ENCODE data around the gene TIGD3. TPM values are rescaled to one million over a fixed set of nuclear protein-coding genes. Genes with fewer than 3 reads are reported as not detected.
A peak's percentile ranks its signal among the peaks of the same experiment; 100 is the strongest.

Gene TIGD3
- total RNA-seq, 1 experiment from 2014 or later, result 0.14 TPM

- intact Hi-C loops (cut with micrococcal nuclease), result no loop called here
Observed at GRCh38 chr11:65311170-65311678, 43.3 kb upstream of the TIGD3 start.

GRCh38 chr11:65314501-65315203 is 39.9 kb upstream of the TIGD3 start, which contains the start of gene CDC42EP2:
TSS of gene CDC42EP2 (plus strand) at chr11:65314866. CDS start at chr11:65320899, 6,033 bp downstream.
- TF ChIP-seq CTCF (IDR thresholded peaks at IDR 0.05; ENCODE audit: unreplicated experiment), result no peak
- Mint-ChIP-seq H3K4me3 (ENCODE audit: unreplicated experiment) (peak within 1 kb of the TSS; percentile 85), H3K4me1 (ENCODE audit: insufficient read depth, unreplicated experiment) (peaks cover 36% of the 10 kb centered on the region), H3K27me3 (ENCODE audit: insufficient read depth, unreplicated experiment) (no peaks in the 10 kb centered on the region), H3K36me3 (ENCODE audit: insufficient read depth, unreplicated experiment) (peaks cover 16% of the 10 kb centered on the region), H3K9me3 (ENCODE audit: unreplicated experiment) (no peaks in the 10 kb centered on the region), H3K27ac (ENCODE audit: low read depth, unreplicated experiment) (peak within 1 kb of the TSS; percentile 83)
- peak; percentile 81 for DNase-seq (ENCODE audit: unreplicated experiment)
- BruUV-seq (replicated peaks), result no TSS peak
- ChIA-PET POLR2A (interaction anchor here (0.6 to 5.6 kb wide), 14 partner anchors 13 to 198 kb away, joined by 3 to 143 read pairs (median 4); partner anchors contain the start of genes DPF2 and POLA2), CTCF (interaction anchor here (0.5 to 13.1 kb wide), 28 partner anchors 7 to 1621 kb away, joined by 3 to 335 read pairs (median 6); partner anchors contain the start of genes CAPN1, DPF2 and POLA2)
- intact Hi-C loops (cut with micrococcal nuclease), result loop anchor here (1.0 to 2.0 kb wide), 2 partner anchors 38 to 39 kb away; no protein-coding TSS in a partner anchor

More at GRCh38 chr11:65311170-65311678, 43.3 kb upstream of the TIGD3 start:
- DNase-seq (ENCODE audit: unreplicated experiment), result peak; percentile 100
- Mint-ChIP-seq H3K27ac (ENCODE audit: low read depth, unreplicated experiment) (peak overlapping the region; percentile 76), H3K36me3 (ENCODE audit: insufficient read depth, unreplicated experiment) (no peaks in the 10 kb centered on the region), H3K27me3 (ENCODE audit: insufficient read depth, unreplicated experiment) (no peaks in the 10 kb centered on the region), H3K4me1 (ENCODE audit: insufficient read depth, unreplicated experiment) (peaks cover 41% of the 10 kb centered on the region), H3K4me3 (ENCODE audit: unreplicated experiment) (peak overlapping the region; percentile 58), H3K9me3 (ENCODE audit: unreplicated experiment) (no peaks in the 10 kb centered on the region)
- CTCF ChIA-PET, result interaction anchor here (0.6 to 13.1 kb wide), 6 partner anchors 12 to 58 kb away, joined by 3 to 335 read pairs (median 4); partner anchors contain the start of gene DPF2
- no TSS peak for BruUV-seq (replicated peaks)
- POLR2A ChIA-PET, result interaction anchor here (0.8 to 2.6 kb wide), 17 partner anchors 14 to 194 kb away, joined by 3 to 17 read pairs (median 3); partner anchors contain the start of genes DPF2, FAU, MRPL49 and POLA2
- no peak for TF ChIP-seq CTCF (IDR thresholded peaks at IDR 0.05; ENCODE audit: unreplicated experiment)

GRCh38 chr11:65315204-65315865 is 39.2 kb upstream of the TIGD3 start:
- DNase-seq (ENCODE audit: unreplicated experiment), result peak; percentile 76
- TSS peak; percentile 30 for BruUV-seq (replicated peaks)
- TF ChIP-seq CTCF (IDR thresholded peaks at IDR 0.05; ENCODE audit: unreplicated experiment), result peak; percentile 93
- no peaks in the 10 kb centered on the region for H3K9me3 Mint-ChIP-seq (ENCODE audit: unreplicated experiment)
- peak overlapping the region; percentile 85 for H3K4me3 Mint-ChIP-seq (ENCODE audit: unreplicated experiment)
- H3K27ac Mint-ChIP-seq (ENCODE audit: low read depth, unreplicated experiment), result peak overlapping the region; percentile 83
- ChIA-PET CTCF (interaction anchor here (0.5 to 13.1 kb wide), 30 partner anchors 8 to 1622 kb away, joined by 3 to 335 read pairs (median 4); partner anchors contain the start of genes CAPN1, DPF2 and POLA2), POLR2A (interaction anchor here (0.5 to 5.6 kb wide), 20 partner anchors 11 to 863 kb away, joined by 3 to 143 read pairs (median 4); partner anchors contain the start of genes DPF2, MALAT1 and POLA2)
- H3K4me1 Mint-ChIP-seq (ENCODE audit: insufficient read depth, unreplicated experiment), result peaks cover 36% of the 10 kb centered on the region
- peaks cover 16% of the 10 kb centered on the region for H3K36me3 Mint-ChIP-seq (ENCODE audit: insufficient read depth, unreplicated experiment)
- no peaks in the 10 kb centered on the region for H3K27me3 Mint-ChIP-seq (ENCODE audit: insufficient read depth, unreplicated experiment)
- intact Hi-C loops (cut with micrococcal nuclease), result loop anchor here (1.0 to 2.0 kb wide), 2 partner anchors 37 to 40 kb away; no protein-coding TSS in a partner anchor
